DOHH2 (cell line): Measurements from ENCODE around the gene OTX2.

Experiments
- H3F3A ChIP-seq: fragments of 200-600 bp; sonication (generic), shearing (Covaris generic); 2 replicates; pipeline ENCODE4 v1.6.0; 2016; ENCODE audit warnings: antibody characterized with exemption, mild to moderate bottlenecking; ENCODE audit not compliant: control insufficient read depth, insufficient read depth
- H3K27ac ChIP-seq: fragments of 200-600 bp; sonication (generic); 2 replicates; pipeline ENCODE4 v1.5.1; 2014; ENCODE audit warnings: low read depth, mild to moderate bottlenecking, low read length, moderate library complexity
- H3K27me3 ChIP-seq: fragments of 200-600 bp; sonication (generic); 2 replicates; pipeline ENCODE4 v1.6.1; 2014; ENCODE audit warnings: mild to moderate bottlenecking, low read length, mixed read lengths; ENCODE audit not compliant: control insufficient read depth
- H3K36me3 ChIP-seq: fragments of 200-600 bp; sonication (generic); 2 replicates; pipeline ENCODE4 v1.6.1; 2014; ENCODE audit warnings: mild to moderate bottlenecking, low read length, moderate library complexity, mixed read lengths; ENCODE audit not compliant: control insufficient read depth
- H3K4me1 ChIP-seq: fragments of 200-600 bp; sonication (generic); 2 replicates; pipeline ENCODE4 v1.6.1; 2014; ENCODE audit warnings: mild to moderate bottlenecking, low read length, mixed read lengths; ENCODE audit not compliant: control insufficient read depth
- H3K4me2 ChIP-seq: fragments of 200-600 bp; sonication (generic); 2 replicates; pipeline ENCODE4 v1.6.0; 2014; ENCODE audit warnings: mild to moderate bottlenecking, low read length, moderate library complexity
- H3K4me3 ChIP-seq: fragments of 200-600 bp; sonication (generic); 2 replicates; pipeline ENCODE4 v1.5.1; 2014; ENCODE audit warnings: mild to moderate bottlenecking, low read length, mixed read lengths
- H3K79me2 ChIP-seq: fragments of 200-600 bp; sonication (generic); 2 replicates; pipeline ENCODE4 v1.6.1; 2014; ENCODE audit warnings: mild to moderate bottlenecking, low read length, mixed read lengths; ENCODE audit not compliant: control insufficient read depth
- H3K9me2 ChIP-seq: fragments of 200-600 bp; sonication (generic); replicated peaks from 2 replicates; pipeline ENCODE4 v1.6.1; 2014; ENCODE audit warnings: mild to moderate bottlenecking, low read length, mixed read lengths; ENCODE audit not compliant: control insufficient read depth
- H3K9me3 ChIP-seq: fragments of 200-600 bp; sonication (generic); 2 replicates; pipeline ENCODE4 v1.6.1; 2014; ENCODE audit warnings: antibody characterized with exemption, low read length, mixed read lengths; ENCODE audit not compliant: control insufficient read depth, insufficient read depth
- H4K20me1 ChIP-seq: fragments of 200-600 bp; sonication (generic); 2 replicates; pipeline ENCODE4 v1.6.0; 2014; ENCODE audit warnings: low read depth, mild to moderate bottlenecking, antibody characterized with exemption, low read length, moderate library complexity; ENCODE audit not compliant: control insufficient read depth, insufficient read depth
- EZH2phosphoT487 ChIP-seq: fragments of 200-600 bp; sonication (generic); IDR thresholded peaks from 2 replicates; pipeline ENCODE4 v1.6.1; 2017; ENCODE audit warnings: borderline replicate concordance, mild to moderate bottlenecking, antibody characterized with exemption, low read length, moderate library complexity, mixed read lengths
- TF ChIP-seq, protein P1 (sequence below): fragments of 200-600 bp; sonication (generic); IDR thresholded peaks from one replicate; pipeline ENCODE4 v1.5.1; 2014; ENCODE audit warnings: antibody characterized with exemption, mild to moderate bottlenecking, low read depth, low read length; ENCODE audit not compliant: poor library complexity, severe bottlenecking

OTX2 gene

GRCh38 chr14:56770512-56770911 lies 39.8 kb downstream of the OTX2 start:
- Histone ChIP-seq H3K4me3 (no peak overlapping the region), H3K27me3 (no peaks in the 10 kb centered on the region), H3K4me1 (no peaks in the 10 kb centered on the region), H3F3A (no peaks in the 10 kb centered on the region), H3K36me3 (no peaks in the 10 kb centered on the region), H3K27ac (no peak overlapping the region), H3K4me2 (no peak overlapping the region), H4K20me1 (no peaks in the 10 kb centered on the region), H3K9me2 (no peaks in the 10 kb centered on the region), H3K79me2 (no peaks in the 10 kb centered on the region), H3K9me3 (no peaks in the 10 kb centered on the region)
- TF ChIP-seq, protein P1, sequence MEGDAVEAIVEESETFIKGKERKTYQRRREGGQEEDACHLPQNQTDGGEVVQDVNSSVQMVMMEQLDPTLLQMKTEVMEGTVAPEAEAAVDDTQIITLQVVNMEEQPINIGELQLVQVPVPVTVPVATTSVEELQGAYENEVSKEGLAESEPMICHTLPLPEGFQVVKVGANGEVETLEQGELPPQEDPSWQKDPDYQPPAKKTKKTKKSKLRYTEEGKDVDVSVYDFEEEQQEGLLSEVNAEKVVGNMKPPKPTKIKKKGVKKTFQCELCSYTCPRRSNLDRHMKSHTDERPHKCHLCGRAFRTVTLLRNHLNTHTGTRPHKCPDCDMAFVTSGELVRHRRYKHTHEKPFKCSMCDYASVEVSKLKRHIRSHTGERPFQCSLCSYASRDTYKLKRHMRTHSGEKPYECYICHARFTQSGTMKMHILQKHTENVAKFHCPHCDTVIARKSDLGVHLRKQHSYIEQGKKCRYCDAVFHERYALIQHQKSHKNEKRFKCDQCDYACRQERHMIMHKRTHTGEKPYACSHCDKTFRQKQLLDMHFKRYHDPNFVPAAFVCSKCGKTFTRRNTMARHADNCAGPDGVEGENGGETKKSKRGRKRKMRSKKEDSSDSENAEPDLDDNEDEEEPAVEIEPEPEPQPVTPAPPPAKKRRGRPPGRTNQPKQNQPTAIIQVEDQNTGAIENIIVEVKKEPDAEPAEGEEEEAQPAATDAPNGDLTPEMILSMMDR: no peak
- TF ChIP-seq EZH2phosphoT487: no peak

GRCh38 chr14:56760164-56760914 lies 49.9 kb downstream of the OTX2 start:
- H3F3A ChIP-seq: no peaks in the 10 kb centered on the region
- H3K27me3 ChIP-seq: no peaks in the 10 kb centered on the region
- no peak overlapping the region for H3K4me2 ChIP-seq
- H3K9me3 ChIP-seq: no peaks in the 10 kb centered on the region
- no peaks in the 10 kb centered on the region for H3K36me3 ChIP-seq
- no peaks in the 10 kb centered on the region for H3K4me1 ChIP-seq
- H3K4me3 ChIP-seq: no peak overlapping the region
- no peaks in the 10 kb centered on the region for H3K9me2 ChIP-seq
- no peaks in the 10 kb centered on the region for H3K79me2 ChIP-seq
- H4K20me1 ChIP-seq: no peaks in the 10 kb centered on the region
- H3K27ac ChIP-seq: no peak overlapping the region
- TF ChIP-seq, protein P1: no peak
- no peak for TF ChIP-seq EZH2phosphoT487

GRCh38 chr14:56759633-56760032 lies 50.6 kb downstream of the OTX2 start:
- no peaks in the 10 kb centered on the region for H4K20me1 ChIP-seq
- H3K4me2 ChIP-seq: no peak overlapping the region
- H3K4me3 ChIP-seq: no peak overlapping the region
- no peaks in the 10 kb centered on the region for H3K9me2 ChIP-seq
- no peaks in the 10 kb centered on the region for H3K36me3 ChIP-seq
- no peak overlapping the region for H3K27ac ChIP-seq
- H3K27me3 ChIP-seq: no peaks in the 10 kb centered on the region
- no peaks in the 10 kb centered on the region for H3K9me3 ChIP-seq
- no peak for TF ChIP-seq EZH2phosphoT487
- TF ChIP-seq, protein P1: no peak
- H3F3A ChIP-seq: no peaks in the 10 kb centered on the region
- H3K79me2 ChIP-seq: no peaks in the 10 kb centered on the region
- H3K4me1 ChIP-seq: no peaks in the 10 kb centered on the region
